Panc1 (cell line): Measurements from ENCODE around the gene RSPH6A. TPM values are rescaled to one million over a fixed set of nuclear protein-coding genes. Genes with fewer than 3 reads are reported as not detected.

Source experiments
- ATAC-seq: fragments of 200-7000 bp; cut with Tn5 transposase; 2 replicates; pipeline ENCODE4 v1.9.1; 2020; ENCODE audit warnings: mild to moderate bottlenecking, moderate library complexity
- BruUV-seq: library from RNA; stranded (reverse); fragments of 400-500 nt; replicated peaks from 2 replicates; lab custom pipeline; 2021; lab: Mats Ljungman, UMichigan
- CTCF ChIA-PET: fragments of 300-600 bp; sonication (Branson Sonifier 250); formaldehyde crosslinking; loops from one replicate; lab custom pipeline; 2022; ENCODE audit warnings: antibody characterized with exemption; lab: Charles Lee
- POLR2A ChIA-PET: fragments of 300-600 bp; sonication (Branson Sonifier 250); formaldehyde crosslinking; loops from one replicate; lab custom pipeline; 2022; ENCODE audit warnings: antibody characterized with exemption; lab: Charles Lee
- DNase-seq: peaks from one replicate; pipeline ENCODE4 v3.0.0-alpha.2; 2010; ENCODE audit warnings: low read depth, low spot score
- H3K27ac ChIP-seq: 2 replicates; pipeline ENCODE4 v1.5.1; 2011; ENCODE audit warnings: mild to moderate bottlenecking, low read length, inconsistent platforms
- H3K27me3 ChIP-seq: fragments of 200-500 bp; sonication (Bioruptor generic); 2 replicates; pipeline ENCODE4 v1.6.0; 2014; ENCODE audit warnings: low read length, inconsistent platforms; ENCODE audit not compliant: control insufficient read depth, insufficient read depth
- H3K36me3 ChIP-seq: fragments of 200-500 bp; sonication (Bioruptor generic); 2 replicates; pipeline ENCODE4 v1.5.1; 2014; ENCODE audit warnings: inconsistent platforms, mild to moderate bottlenecking, low read length, moderate library complexity; ENCODE audit not compliant: control insufficient read depth, insufficient read depth
- H3K4me1 ChIP-seq: 2 replicates; pipeline ENCODE4 v1.5.1; 2011; ENCODE audit warnings: inconsistent platforms, mild to moderate bottlenecking, low read length, moderate library complexity; ENCODE audit not compliant: control insufficient read depth, insufficient read depth
- H3K4me3 ChIP-seq, 2 experiments: 2 replicates each; pipeline ENCODE4 v1.5.1; 2011 to 2012; ENCODE audit warnings: low read depth in 2 of 2, low read length in 2 of 2, mild to moderate bottlenecking in 2 of 2, inconsistent platforms in 1 of 2, moderate library complexity in 1 of 2
- H3K9me3 ChIP-seq: fragments of 200-500 bp; sonication (Bioruptor generic); 2 replicates; pipeline ENCODE4 v1.5.1; 2014; ENCODE audit warnings: low read depth, mild to moderate bottlenecking, inconsistent platforms, low read length, moderate library complexity; ENCODE audit not compliant: control insufficient read depth, insufficient read depth
- POLR2AphosphoS5 ChIP-seq: IDR thresholded peaks from 2 replicates; pipeline ENCODE4 v1.6.1; 2012; ENCODE audit warnings: mild to moderate bottlenecking, low read depth, low read length, moderate library complexity
- SIN3A ChIP-seq: IDR thresholded peaks from 2 replicates; pipeline ENCODE4 v1.6.1; 2012; ENCODE audit warnings: low read depth, mild to moderate bottlenecking, low read length, moderate library complexity, borderline replicate concordance; ENCODE audit not compliant: insufficient read depth
- TCF7L2 ChIP-seq: IDR thresholded peaks from 2 replicates; pipeline ENCODE4 v1.6.1; 2011; ENCODE audit warnings: mild to moderate bottlenecking, low read depth, low read length, inconsistent platforms
- in situ Hi-C: cut with HindIII; loops from 2 replicates; pipeline ENCODE4 v1.10.0; 2016; ENCODE audit warnings: low sequenced_read_pairs, low pct_unique_long_range_greater_than_20kb
- intact Hi-C: fragments of 100-400 bp; cut with micrococcal nuclease; formaldehyde crosslinking; loops from one replicate; pipeline ENCODE4 v1.10.0; 2022; ENCODE audit not compliant: unreplicated experiment
- total RNA-seq: library from RNA; stranded (reverse); gene quantifications from one replicate; pipeline ENCODE4 v1.2.1, GENCODE V29; 2021; ENCODE audit not compliant: unreplicated experiment
- TF ChIP-seq, protein P1 (sequence below), 2 experiments: IDR thresholded peaks; 2 replicates each; pipeline ENCODE4 v1.6.1; 2011 to 2012; ENCODE audit warnings: low read depth in 2 of 2, control low read depth in 1 of 2, low read length in 1 of 2, mild to moderate bottlenecking in 1 of 2, moderate library complexity in 1 of 2; ENCODE audit not compliant: insufficient read depth in 1 of 2
- TF ChIP-seq, protein P2 (sequence below): fragments of 450-650 bp; IDR thresholded peaks from 2 replicates; pipeline ENCODE4 v1.5.1; 2017; ENCODE audit warnings: mild to moderate bottlenecking

The RSPH6A gene
- total RNA-seq, 1 experiment from 2014 or later = not detected

DNA sequence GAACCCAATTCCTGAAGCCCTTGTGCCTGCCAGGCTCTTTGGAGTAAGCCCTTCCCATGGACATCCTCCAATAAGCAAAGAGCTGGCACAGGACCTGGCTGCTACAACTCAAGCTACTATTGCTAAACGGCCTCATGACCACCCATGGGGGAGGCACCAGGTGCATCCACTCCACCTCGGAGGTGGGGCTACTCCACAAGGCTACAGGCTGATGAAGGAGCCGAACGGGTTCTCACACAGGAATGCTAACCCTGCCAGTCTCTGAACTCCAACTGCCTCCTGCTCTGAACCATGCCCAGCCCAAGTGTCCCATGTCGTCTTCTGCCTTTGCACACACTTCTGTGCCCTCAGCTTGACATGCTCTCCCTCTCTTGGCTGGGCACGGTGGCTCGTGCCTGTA lies 37.9 kb upstream of the RSPH6A start:
- Histone ChIP-seq H3K4me1 (no peaks in the 10 kb centered on the region), H3K27ac (no peak overlapping the region), H3K27me3 (no peaks in the 10 kb centered on the region), H3K36me3 (peaks cover 7% of the 10 kb centered on the region), H3K4me3 (no peak overlapping the region), H3K9me3 (no peaks in the 10 kb centered on the region)
- DNase-seq (no peak), ATAC-seq (no peak)
- ChIA-PET POLR2A (no interaction called here), CTCF (no interaction called here)
- intact Hi-C loops (no loop called here), in situ Hi-C loops (no loop called here)
- no TSS peak for BruUV-seq
- TF ChIP-seq, protein P1, sequence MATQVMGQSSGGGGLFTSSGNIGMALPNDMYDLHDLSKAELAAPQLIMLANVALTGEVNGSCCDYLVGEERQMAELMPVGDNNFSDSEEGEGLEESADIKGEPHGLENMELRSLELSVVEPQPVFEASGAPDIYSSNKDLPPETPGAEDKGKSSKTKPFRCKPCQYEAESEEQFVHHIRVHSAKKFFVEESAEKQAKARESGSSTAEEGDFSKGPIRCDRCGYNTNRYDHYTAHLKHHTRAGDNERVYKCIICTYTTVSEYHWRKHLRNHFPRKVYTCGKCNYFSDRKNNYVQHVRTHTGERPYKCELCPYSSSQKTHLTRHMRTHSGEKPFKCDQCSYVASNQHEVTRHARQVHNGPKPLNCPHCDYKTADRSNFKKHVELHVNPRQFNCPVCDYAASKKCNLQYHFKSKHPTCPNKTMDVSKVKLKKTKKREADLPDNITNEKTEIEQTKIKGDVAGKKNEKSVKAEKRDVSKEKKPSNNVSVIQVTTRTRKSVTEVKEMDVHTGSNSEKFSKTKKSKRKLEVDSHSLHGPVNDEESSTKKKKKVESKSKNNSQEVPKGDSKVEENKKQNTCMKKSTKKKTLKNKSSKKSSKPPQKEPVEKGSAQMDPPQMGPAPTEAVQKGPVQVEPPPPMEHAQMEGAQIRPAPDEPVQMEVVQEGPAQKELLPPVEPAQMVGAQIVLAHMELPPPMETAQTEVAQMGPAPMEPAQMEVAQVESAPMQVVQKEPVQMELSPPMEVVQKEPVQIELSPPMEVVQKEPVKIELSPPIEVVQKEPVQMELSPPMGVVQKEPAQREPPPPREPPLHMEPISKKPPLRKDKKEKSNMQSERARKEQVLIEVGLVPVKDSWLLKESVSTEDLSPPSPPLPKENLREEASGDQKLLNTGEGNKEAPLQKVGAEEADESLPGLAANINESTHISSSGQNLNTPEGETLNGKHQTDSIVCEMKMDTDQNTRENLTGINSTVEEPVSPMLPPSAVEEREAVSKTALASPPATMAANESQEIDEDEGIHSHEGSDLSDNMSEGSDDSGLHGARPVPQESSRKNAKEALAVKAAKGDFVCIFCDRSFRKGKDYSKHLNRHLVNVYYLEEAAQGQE (IDR thresholded peaks at IDR 0.05; ENCODE audit: insufficient read depth in 1 of 2, low read depth in 2 of 2, low read length in 1 of 2) = no peak
- no peak for TF ChIP-seq SIN3A
- no peak for TF ChIP-seq POLR2AphosphoS5
- TF ChIP-seq, protein P2, sequence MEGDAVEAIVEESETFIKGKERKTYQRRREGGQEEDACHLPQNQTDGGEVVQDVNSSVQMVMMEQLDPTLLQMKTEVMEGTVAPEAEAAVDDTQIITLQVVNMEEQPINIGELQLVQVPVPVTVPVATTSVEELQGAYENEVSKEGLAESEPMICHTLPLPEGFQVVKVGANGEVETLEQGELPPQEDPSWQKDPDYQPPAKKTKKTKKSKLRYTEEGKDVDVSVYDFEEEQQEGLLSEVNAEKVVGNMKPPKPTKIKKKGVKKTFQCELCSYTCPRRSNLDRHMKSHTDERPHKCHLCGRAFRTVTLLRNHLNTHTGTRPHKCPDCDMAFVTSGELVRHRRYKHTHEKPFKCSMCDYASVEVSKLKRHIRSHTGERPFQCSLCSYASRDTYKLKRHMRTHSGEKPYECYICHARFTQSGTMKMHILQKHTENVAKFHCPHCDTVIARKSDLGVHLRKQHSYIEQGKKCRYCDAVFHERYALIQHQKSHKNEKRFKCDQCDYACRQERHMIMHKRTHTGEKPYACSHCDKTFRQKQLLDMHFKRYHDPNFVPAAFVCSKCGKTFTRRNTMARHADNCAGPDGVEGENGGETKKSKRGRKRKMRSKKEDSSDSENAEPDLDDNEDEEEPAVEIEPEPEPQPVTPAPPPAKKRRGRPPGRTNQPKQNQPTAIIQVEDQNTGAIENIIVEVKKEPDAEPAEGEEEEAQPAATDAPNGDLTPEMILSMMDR = no peak
- TF ChIP-seq TCF7L2 = no peak

DNA sequence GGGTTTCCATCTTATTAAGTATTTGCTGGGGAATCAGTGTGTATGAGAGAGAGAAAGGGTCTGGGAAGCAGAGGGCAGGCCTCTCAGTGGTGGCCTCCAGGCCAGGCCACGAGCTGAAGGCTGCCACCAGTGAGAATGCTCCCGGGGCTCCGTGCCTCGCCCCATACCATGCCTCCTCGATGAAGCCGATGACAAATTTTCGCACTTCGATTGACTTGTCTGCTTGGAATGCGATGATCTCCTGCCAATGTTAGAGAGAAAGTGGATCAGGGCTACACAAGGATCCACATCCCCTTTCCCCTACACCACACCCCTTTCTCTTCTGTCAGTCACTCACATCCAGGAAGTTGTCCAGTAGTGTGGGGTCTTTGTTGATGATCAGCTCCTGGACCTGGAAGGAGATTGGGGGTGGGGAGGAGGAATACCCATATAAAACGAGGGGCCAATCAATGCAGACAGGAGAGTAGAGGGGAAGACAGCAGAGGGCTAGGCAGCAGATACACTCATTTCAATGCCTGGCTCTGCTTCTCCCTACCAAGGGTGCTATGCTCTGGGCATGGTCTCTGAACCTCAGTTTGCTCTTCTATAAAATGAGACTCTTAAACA lies 37.1 kb upstream of the RSPH6A start:
- Histone ChIP-seq H3K27me3 (no peaks in the 10 kb centered on the region), H3K9me3 (no peaks in the 10 kb centered on the region), H3K4me1 (no peaks in the 10 kb centered on the region), H3K4me3 (no peak overlapping the region), H3K27ac (no peak overlapping the region), H3K36me3 (peaks cover 9% of the 10 kb centered on the region)
- intact Hi-C loops = no loop called here
- BruUV-seq = no TSS peak
- no peak for ATAC-seq
- no peak for DNase-seq
- in situ Hi-C loops = no loop called here
- CTCF ChIA-PET = no interaction called here
- TF ChIP-seq, protein P1 (IDR thresholded peaks at IDR 0.05; ENCODE audit: insufficient read depth in 1 of 2, low read depth in 2 of 2, low read length in 1 of 2) = no peak
- TF ChIP-seq TCF7L2 (no peak), POLR2AphosphoS5 (no peak)
- POLR2A ChIA-PET = no interaction called here
